GM12878 (cell line): Measurements from ENCODE around the gene ANKRD33. TPM values are rescaled to one million over a fixed set of nuclear protein-coding genes. Genes with fewer than 3 reads are reported as not detected.

Source experiments
- ATAC-seq: fragments of 200-7000 bp; cut with Tn5 transposase; 3 replicates; pipeline ENCODE4 v1.9.1; 2020; ENCODE audit warnings: mild to moderate bottlenecking, moderate library complexity
- BruUV-seq: library from RNA; stranded (reverse); fragments of 400-500 nt; replicated peaks from 2 replicates; lab custom pipeline; 2021; lab: Mats Ljungman, UMichigan
- CTCF ChIA-PET: fragments of 300-600 bp; sonication (Branson Sonifier 250); formaldehyde crosslinking; extraction: SDS; loops from one replicate; lab custom pipeline; 2021; ENCODE audit warnings: inconsistent platforms; lab: Yijun Ruan, JAX
- POLR2A ChIA-PET: fragments of 350-600 bp; formaldehyde crosslinking; extraction: SDS; loops from one replicate; lab custom pipeline; 2021; ENCODE audit warnings: inconsistent platforms; lab: Charles Lee
- RAD21 ChIA-PET: fragments of 300-600 bp; sonication (Branson Sonifier 250); formaldehyde crosslinking; loops from one replicate; lab custom pipeline; 2023; ENCODE audit warnings: antibody characterized with exemption; ENCODE audit not compliant: unreplicated experiment; lab: Charles Lee
- SMC1A ChIA-PET: fragments of 300-600 bp; sonication (Branson Sonifier 250); formaldehyde crosslinking; loops from one replicate; lab custom pipeline; 2023; ENCODE audit not compliant: unreplicated experiment, uncharacterized antibody; lab: Charles Lee
- DNase-seq: peaks from one replicate; pipeline ENCODE4 v3.0.0-alpha.2; 2011; ENCODE audit warnings: low read depth, low spot score
- FAIRE-seq: peaks from 3 replicates; lab custom pipeline; 2011; peaks lifted over from hg19 to GRCh38; lab: Jason Lieb, UNC
- H2AFZ ChIP-seq: 2 replicates; pipeline ENCODE4 v1.6.0; 2011; ENCODE audit warnings: low read depth, low read length, control low read depth; ENCODE audit not compliant: control insufficient read depth
- H3K27ac ChIP-seq: 2 replicates; pipeline ENCODE4 v1.5.1; 2011; ENCODE audit warnings: control low read depth; ENCODE audit not compliant: control insufficient read depth, insufficient read depth
- H3K27me3 ChIP-seq, 2 experiments: replicated peaks in 1 of 2; 2 replicates each; pipeline versions ENCODE4 v1.6.0 to v1.6.1; 2011; ENCODE audit warnings: low read length in 1 of 2; ENCODE audit not compliant: control insufficient read depth in 2 of 2, insufficient read depth in 2 of 2
- H3K36me3 ChIP-seq, 2 experiments: 2 replicates each; pipeline ENCODE4 v1.5.1; 2011; ENCODE audit warnings: low read length in 1 of 2; ENCODE audit not compliant: control insufficient read depth in 2 of 2, insufficient read depth in 2 of 2
- H3K4me1 ChIP-seq: 2 replicates; pipeline ENCODE4 v1.6.1; 2011; ENCODE audit warnings: mild to moderate bottlenecking, low read length, moderate library complexity, mixed read lengths; ENCODE audit not compliant: control insufficient read depth, insufficient read depth
- H3K4me2 ChIP-seq: 2 replicates; pipeline ENCODE4 v1.6.0; 2011; ENCODE audit warnings: control low read depth; ENCODE audit not compliant: control insufficient read depth, insufficient read depth
- H3K4me3 ChIP-seq: fragments of 200-600 bp; sonication (generic); 2 replicates; pipeline ENCODE4 v1.5.1; 2016
- H3K79me2 ChIP-seq: 2 replicates; pipeline ENCODE4 v1.6.0; 2011; ENCODE audit warnings: low read length; ENCODE audit not compliant: control insufficient read depth, insufficient read depth
- H3K9ac ChIP-seq: 2 replicates; pipeline ENCODE4 v1.8.0; 2011; ENCODE audit warnings: low read length, control low read depth, mixed read lengths; ENCODE audit not compliant: control insufficient read depth, insufficient read depth
- H3K9me3 ChIP-seq: replicated peaks from 3 replicates; pipeline ENCODE4 v1.5.1; 2011; ENCODE audit warnings: mild to moderate bottlenecking, low read length; ENCODE audit not compliant: control insufficient read depth, insufficient read depth
- H4K20me1 ChIP-seq: 2 replicates; pipeline ENCODE4 v1.6.0; 2011; ENCODE audit not compliant: control insufficient read depth, insufficient read depth
- DPF2 ChIP-seq: fragments of 450-650 bp; IDR thresholded peaks from 2 replicates; pipeline ENCODE4 v1.6.1; 2017; ENCODE audit warnings: mild to moderate bottlenecking
- ESRRA ChIP-seq: IDR thresholded peaks from 2 replicates; pipeline ENCODE4 v1.6.1; 2012; ENCODE audit warnings: mild to moderate bottlenecking, low read length, improper control_type of control experiment
- FOS ChIP-seq: IDR thresholded peaks from 3 replicates; pipeline ENCODE4 v1.6.1; 2011; ENCODE audit warnings: borderline replicate concordance; ENCODE audit not compliant: insufficient read length; ENCODE audit errors: extremely low read depth
- FOXK2 ChIP-seq: fragments of 450-650 bp; IDR thresholded peaks from 2 replicates; pipeline ENCODE4 v1.6.1; 2017; ENCODE audit warnings: mild to moderate bottlenecking, moderate library complexity
- NRF1 ChIP-seq: conservative IDR thresholded peaks from 2 replicates; pipeline ENCODE4 v1.6.1; 2011; ENCODE audit warnings: mild to moderate bottlenecking, low read depth, low read length, improper control_type of control experiment
- PML ChIP-seq: IDR thresholded peaks from 2 replicates; pipeline ENCODE4 v1.6.1; 2012; ENCODE audit warnings: low read length, inconsistent platforms
- SREBF2 ChIP-seq: IDR thresholded peaks from 2 replicates; pipeline ENCODE4 v1.6.1; 2012; ENCODE audit warnings: mild to moderate bottlenecking, low read length
- SUZ12 ChIP-seq: fragments of 200-600 bp; sonication (generic); IDR thresholded peaks from one replicate; pipeline ENCODE4 v1.6.1; 2018; ENCODE audit warnings: antibody characterized with exemption, mild to moderate bottlenecking; ENCODE audit not compliant: unreplicated experiment
- TBL1XR1 ChIP-seq: IDR thresholded peaks from 2 replicates; pipeline ENCODE4 v1.6.1; 2012; ENCODE audit warnings: low read depth, low read length, improper control_type of control experiment
- TCF12 ChIP-seq: IDR thresholded peaks from 2 replicates; pipeline ENCODE4 v1.6.1; 2011; ENCODE audit warnings: low read depth, mild to moderate bottlenecking, low read length
- WGBS: methylation state at CpG from one replicate; pipeline ENCODE4 v1.1.6; 2016; ENCODE audit warnings: low lambda C conversion rate; ENCODE audit not compliant: insufficient replicate concordance, insufficient coverage; ENCODE audit errors: missing lambda C conversion rate; 5-methylcytosine and 5-hydroxymethylcytosine counted together
- in situ Hi-C: fragments of 300-500 bp; cut with MboI; formaldehyde crosslinking; loops from 9 replicates; pipeline ENCODE4 v1.14.3; 2018; ENCODE audit warnings: mixed read lengths
- intact Hi-C: fragments of 100-400 bp; cut with micrococcal nuclease; formaldehyde crosslinking; loops from one replicate; pipeline ENCODE4 v1.14.2; 2022; ENCODE audit not compliant: unreplicated experiment
- polyA plus RNA-seq, 11 experiments: library from polyadenylated mRNA; depleted of rRNA in 4 of 11; unstranded in 6 of 11; stranded (reverse) in 5 of 11; fragments of >200 nt; fragmentation: Nextera tagmentation in 4 of 11; fragmentation: Illumina TruSeq in 1 of 11; extraction: Ambion mirVana in 4 of 11; extraction: Trizol in 1 of 11; gene quantifications; 1 replicate in 1 of 11; 2 replicates in 10 of 11; pipeline versions ENCODE4 v1.2.1 to v1.2.3, GENCODE V29; 2011 to 2016; ENCODE audit warnings: inconsistent platforms in 2 of 11, missing spikeins in 2 of 11, low read depth in 1 of 11
- total RNA-seq, 4 experiments: library from RNA; depleted of rRNA in 3 of 4; stranded (reverse); fragments of >200 nt in 3 of 4; fragmentation: Illumina TruSeq in 1 of 4; extraction: Trizol in 1 of 4; gene quantifications; 2 replicates each; pipeline versions ENCODE4 v1.2.1 to v1.2.3, GENCODE V29; 2013 to 2021
- TF ChIP-seq, protein P1 (sequence below): fragments of 450-650 bp; formaldehyde crosslinking; IDR thresholded peaks from 2 replicates; pipeline ENCODE4 v1.4.0; 2022; ENCODE audit warnings: mild to moderate bottlenecking, moderate library complexity
- TF ChIP-seq, protein P2 (sequence below): fragments of 450-650 bp; IDR thresholded peaks from 2 replicates; pipeline ENCODE4 v1.6.1; 2016; ENCODE audit warnings: mild to moderate bottlenecking

ANKRD33 gene
- total and polyA plus RNA-seq, 10 of the 15 experiments (the other 5 are each of a cell fraction or from before 2014, with no cell fraction given) = not detected

DNA sequence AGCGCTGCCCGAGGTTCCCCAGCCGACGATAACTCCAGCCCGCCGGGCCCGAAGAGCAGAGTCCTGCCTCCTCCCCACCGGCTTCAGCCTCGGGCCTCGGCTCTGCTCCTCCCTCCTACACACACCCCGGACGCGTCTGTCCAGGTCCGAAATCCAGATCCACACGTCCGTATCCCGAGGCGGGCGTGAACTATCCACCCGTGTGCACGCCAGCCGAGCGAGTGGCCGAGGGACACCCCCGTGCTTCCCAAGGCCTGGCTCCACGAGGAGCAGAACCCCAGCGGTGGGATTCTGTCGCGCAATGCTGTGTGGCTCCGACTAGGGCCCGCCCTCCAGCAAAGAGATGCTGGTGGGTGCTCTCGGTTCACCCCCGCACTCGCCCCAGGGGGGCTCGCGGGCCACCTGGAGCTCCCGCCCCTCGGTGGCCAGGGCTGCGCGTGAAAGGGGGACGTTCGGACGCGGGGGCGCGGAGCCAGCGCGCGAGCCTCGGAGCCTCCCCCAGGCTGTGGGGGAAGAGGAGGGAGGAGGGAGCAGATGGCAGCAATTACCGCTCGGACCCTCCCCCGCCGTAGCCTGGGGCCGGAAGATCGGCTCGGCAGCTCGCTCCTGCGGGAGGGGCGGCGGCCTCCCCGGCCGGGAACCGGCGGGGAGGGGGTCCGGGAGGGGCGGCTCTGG lies 18.9 kb upstream of the ANKRD33 start:
- Histone ChIP-seq H3K9me3 (no peaks in the 10 kb centered on the region), H3K27ac (no peak overlapping the region), H3K9ac (no peak overlapping the region), H3K4me3 (no peak overlapping the region), H2AFZ (no peak overlapping the region), H3K27me3 (peaks cover 13 to 14% of the 10 kb centered on the region in 2 experiments), H3K36me3 (no peaks in the 10 kb centered on the region), H3K4me1 (no peaks in the 10 kb centered on the region), H3K79me2 (no peaks in the 10 kb centered on the region), H4K20me1 (no peaks in the 10 kb centered on the region), H3K4me2 (no peak overlapping the region)
- WGBS = 21% methylated on average over 59 of the region's 67 CpGs
- peak; percentile 40 for TF ChIP-seq SUZ12
- TF ChIP-seq, protein P1, sequence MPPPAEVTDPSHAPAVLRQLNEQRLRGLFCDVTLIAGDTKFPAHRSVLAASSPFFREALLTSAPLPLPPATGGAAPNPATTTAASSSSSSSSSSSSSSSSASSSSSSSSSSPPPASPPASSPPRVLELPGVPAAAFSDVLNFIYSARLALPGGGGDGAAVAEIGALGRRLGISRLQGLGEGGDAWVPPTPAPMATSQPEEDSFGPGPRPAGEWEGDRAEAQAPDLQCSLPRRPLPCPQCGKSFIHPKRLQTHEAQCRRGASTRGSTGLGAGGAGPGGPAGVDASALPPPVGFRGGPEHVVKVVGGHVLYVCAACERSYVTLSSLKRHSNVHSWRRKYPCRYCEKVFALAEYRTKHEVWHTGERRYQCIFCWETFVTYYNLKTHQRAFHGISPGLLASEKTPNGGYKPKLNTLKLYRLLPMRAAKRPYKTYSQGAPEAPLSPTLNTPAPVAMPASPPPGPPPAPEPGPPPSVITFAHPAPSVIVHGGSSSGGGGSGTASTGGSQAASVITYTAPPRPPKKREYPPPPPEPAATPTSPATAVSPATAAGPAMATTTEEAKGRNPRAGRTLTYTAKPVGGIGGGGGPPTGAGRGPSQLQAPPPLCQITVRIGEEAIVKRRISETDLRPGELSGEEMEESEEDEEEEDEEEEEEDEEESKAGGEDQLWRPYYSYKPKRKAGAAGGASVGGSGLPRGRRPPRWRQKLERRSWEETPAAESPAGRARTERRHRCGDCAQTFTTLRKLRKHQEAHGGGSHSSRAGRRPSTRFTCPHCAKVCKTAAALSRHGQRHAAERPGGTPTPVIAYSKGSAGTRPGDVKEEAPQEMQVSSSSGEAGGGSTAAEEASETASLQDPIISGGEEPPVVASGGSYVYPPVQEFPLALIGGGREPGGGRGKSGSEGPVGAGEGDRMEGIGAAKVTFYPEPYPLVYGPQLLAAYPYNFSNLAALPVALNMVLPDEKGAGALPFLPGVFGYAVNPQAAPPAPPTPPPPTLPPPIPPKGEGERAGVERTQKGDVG (CRISPR knock-in tag) = no peak
- ATAC-seq = no peak
- ChIA-PET POLR2A (no interaction called here), SMC1A (no interaction called here), RAD21 (no interaction called here), CTCF (no interaction called here)
- FAIRE-seq = no peak
- no peak for DNase-seq
- no TSS peak for BruUV-seq
- intact Hi-C loops (no loop called here), in situ Hi-C loops (no loop called here)

DNA sequence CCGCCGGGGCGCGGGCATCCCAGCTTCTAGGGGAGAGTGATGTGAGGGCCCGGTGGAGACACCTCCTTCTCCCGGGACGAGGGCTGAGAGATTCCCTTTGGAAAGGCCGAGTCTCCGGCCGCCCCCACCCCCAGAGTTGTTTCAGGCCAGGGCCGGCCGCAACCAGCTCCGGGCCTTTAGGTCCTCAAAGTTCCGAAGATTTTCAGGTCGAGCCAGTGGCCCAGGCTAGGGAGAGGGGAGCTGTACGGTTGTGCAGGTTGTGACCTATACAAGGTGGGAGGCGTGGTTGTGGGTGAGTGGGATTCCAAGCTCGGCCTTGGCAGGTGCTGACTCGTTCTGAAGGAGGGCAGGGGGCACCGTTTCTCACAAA lies 18.4 kb upstream of the ANKRD33 start:
- BruUV-seq = no TSS peak
- Histone ChIP-seq H2AFZ (no peak overlapping the region), H3K36me3 (no peaks in the 10 kb centered on the region), H3K4me1 (no peaks in the 10 kb centered on the region), H3K9ac (no peak overlapping the region), H3K27me3 (peaks cover 11 to 13% of the 10 kb centered on the region in 2 experiments), H3K79me2 (no peaks in the 10 kb centered on the region), H3K27ac (no peak overlapping the region), H3K4me3 (no peak overlapping the region), H3K4me2 (no peak overlapping the region), H4K20me1 (no peaks in the 10 kb centered on the region), H3K9me3 (no peaks in the 10 kb centered on the region)
- intact Hi-C loops (no loop called here), in situ Hi-C loops (no loop called here)
- ChIA-PET CTCF (no interaction called here), RAD21 (no interaction called here), POLR2A (no interaction called here), SMC1A (no interaction called here)
- 41% methylated on average over 16 of the region's 20 CpGs for WGBS
- no peak for FAIRE-seq
- no peak for DNase-seq
- no peak for ATAC-seq
- no peak for TF ChIP-seq ESRRA
- no peak for TF ChIP-seq FOXK2
- no peak for TF ChIP-seq PML
- TF ChIP-seq, protein P2, sequence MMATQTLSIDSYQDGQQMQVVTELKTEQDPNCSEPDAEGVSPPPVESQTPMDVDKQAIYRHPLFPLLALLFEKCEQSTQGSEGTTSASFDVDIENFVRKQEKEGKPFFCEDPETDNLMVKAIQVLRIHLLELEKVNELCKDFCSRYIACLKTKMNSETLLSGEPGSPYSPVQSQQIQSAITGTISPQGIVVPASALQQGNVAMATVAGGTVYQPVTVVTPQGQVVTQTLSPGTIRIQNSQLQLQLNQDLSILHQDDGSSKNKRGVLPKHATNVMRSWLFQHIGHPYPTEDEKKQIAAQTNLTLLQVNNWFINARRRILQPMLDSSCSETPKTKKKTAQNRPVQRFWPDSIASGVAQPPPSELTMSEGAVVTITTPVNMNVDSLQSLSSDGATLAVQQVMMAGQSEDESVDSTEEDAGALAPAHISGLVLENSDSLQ = no peak
- no peak for TF ChIP-seq NRF1
- TF ChIP-seq DPF2 = no peak
- TF ChIP-seq TBL1XR1 = no peak
- TF ChIP-seq TCF12 = no peak
- no peak for TF ChIP-seq SREBF2
- no peak for TF ChIP-seq FOS
